Uterus (tissue), 2 donors: ENCODE data around the gene LPAR1.

Experiments used
- CTCF ChIP-seq, 4 experiments: fragments of 200-600 bp in 2 of 4; fragments of 450-650 bp in 2 of 4; sonication (generic) in 2 of 4; IDR thresholded peaks; one replicate each; pipeline ENCODE4 v1.5.1; 2016 to 2019; ENCODE audit warnings: antibody characterized with exemption in 4 of 4, mild to moderate bottlenecking in 2 of 4, moderate library complexity in 1 of 4
- POLR2A ChIP-seq, 2 donors: fragments of 450-650 bp; IDR thresholded peaks; one replicate each; pipeline ENCODE4 v1.6.1; 2016; ENCODE audit warnings: antibody characterized with exemption in 2 of 2, mild to moderate bottlenecking in 1 of 2, moderate library complexity in 1 of 2

GRCh38 chr9:111038331-111039230 lies at the start of gene LPAR1:
- TF ChIP-seq CTCF (IDR thresholded peaks at IDR 0.05): no peak
- no peak for TF ChIP-seq POLR2A (IDR thresholded peaks at IDR 0.05)
